Gastrocnemius medialis (tissue), 4 donors: ENCODE measurements around the gene KRT83.

ENCODE experiments used
- POLR2A ChIP-seq, 2 donors: fragments of 450-650 bp; IDR thresholded peaks; one replicate each; pipeline ENCODE4 v1.6.1; 2017; ENCODE audit warnings: antibody characterized with exemption in 2 of 2, mild to moderate bottlenecking in 2 of 2, moderate library complexity in 2 of 2
- TF ChIP-seq, protein P1 (sequence below), 5 experiments: fragments of 450-650 bp in 3 of 5; fragments of 200-600 bp in 2 of 5; sonication (generic) in 2 of 5; IDR thresholded peaks in 4 of 5; conservative IDR thresholded peaks in 1 of 5; 1 replicate in 4 of 5; 2 replicates in 1 of 5; pipeline ENCODE4 v1.5.1; 2016 to 2019; ENCODE audit warnings: antibody characterized with exemption in 5 of 5, mild to moderate bottlenecking in 3 of 5, moderate library complexity in 3 of 5

DNA sequence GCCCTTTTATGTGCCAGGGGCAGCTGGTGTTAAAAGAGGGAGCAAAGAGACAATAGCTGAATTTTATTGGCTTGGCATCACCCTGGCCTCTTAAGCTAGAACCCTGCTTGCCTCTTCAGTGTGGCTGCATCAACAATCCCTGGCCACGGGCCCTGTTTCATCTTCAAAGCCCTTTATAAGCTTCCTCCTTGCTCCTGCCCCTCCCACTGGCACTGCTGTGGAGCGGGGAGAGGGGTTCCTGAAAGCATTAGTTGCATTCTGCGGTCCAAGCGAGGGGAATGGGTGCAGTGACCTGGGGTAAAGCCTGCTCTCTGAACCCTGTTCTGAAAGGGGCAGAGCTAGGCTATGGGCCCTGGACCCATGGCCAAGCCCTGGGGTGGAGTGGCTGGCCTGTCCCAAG is 220 bp upstream of the KRT83 start:
- TF ChIP-seq, protein P1, sequence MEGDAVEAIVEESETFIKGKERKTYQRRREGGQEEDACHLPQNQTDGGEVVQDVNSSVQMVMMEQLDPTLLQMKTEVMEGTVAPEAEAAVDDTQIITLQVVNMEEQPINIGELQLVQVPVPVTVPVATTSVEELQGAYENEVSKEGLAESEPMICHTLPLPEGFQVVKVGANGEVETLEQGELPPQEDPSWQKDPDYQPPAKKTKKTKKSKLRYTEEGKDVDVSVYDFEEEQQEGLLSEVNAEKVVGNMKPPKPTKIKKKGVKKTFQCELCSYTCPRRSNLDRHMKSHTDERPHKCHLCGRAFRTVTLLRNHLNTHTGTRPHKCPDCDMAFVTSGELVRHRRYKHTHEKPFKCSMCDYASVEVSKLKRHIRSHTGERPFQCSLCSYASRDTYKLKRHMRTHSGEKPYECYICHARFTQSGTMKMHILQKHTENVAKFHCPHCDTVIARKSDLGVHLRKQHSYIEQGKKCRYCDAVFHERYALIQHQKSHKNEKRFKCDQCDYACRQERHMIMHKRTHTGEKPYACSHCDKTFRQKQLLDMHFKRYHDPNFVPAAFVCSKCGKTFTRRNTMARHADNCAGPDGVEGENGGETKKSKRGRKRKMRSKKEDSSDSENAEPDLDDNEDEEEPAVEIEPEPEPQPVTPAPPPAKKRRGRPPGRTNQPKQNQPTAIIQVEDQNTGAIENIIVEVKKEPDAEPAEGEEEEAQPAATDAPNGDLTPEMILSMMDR (IDR thresholded peaks at IDR 0.05 in 4 of 5, conservative IDR thresholded peaks at IDR 0.05 in 1 of 5), result no peak
- TF ChIP-seq POLR2A (IDR thresholded peaks at IDR 0.05), result no peak
